GM19467 (cell line): Measurements from ENCODE around the gene KRTAP10-2.
"Not testable (repeated sequence)": the region's sequence is repeated elsewhere in the genome, so short reads cannot be mapped to it uniquely, and the experiment has no call there.

Experiments used
- ATAC-seq: cut with Tn5 transposase; IDR thresholded peaks from one replicate; pipeline ENCODE4 v1.9.1; 2021; ENCODE audit warnings: mild to moderate bottlenecking, moderate library complexity; ENCODE audit not compliant: unreplicated experiment

KRTAP10-2 gene

GRCh38 chr21:44568261-44568660 lies 17.0 kb upstream of the KRTAP10-2 start:
- no peak for ATAC-seq

DNA sequence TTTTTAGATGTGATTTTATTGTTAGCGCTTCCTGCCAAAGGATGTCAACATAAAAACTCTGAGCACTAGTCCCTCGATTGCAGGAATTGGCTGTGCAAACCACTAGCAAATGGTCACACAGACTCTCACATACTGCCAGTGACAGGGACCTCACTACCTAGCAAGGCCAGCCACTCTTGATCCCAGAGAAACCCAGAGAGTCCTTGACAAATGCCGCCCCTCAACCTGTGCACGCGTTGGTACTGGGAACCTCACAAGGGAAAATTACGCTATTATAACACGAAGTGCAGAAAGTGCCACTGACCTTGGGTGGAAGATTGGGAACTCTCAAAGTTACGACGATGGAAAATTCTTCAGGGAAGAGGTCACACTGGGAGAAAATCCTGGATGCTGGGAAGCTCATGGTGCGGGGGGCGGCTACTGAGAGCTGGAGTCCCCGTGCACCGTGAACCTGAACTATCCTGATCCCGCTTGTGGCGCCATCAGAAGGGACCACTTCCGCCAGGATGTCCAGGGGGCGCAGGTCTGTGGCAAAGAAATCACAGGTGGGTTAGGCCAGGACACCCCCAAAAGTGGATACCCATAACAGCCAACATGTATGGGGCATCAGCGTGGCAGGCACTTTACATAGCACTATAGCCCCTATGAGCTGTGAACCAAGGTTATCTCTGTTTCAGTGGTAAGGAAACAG lies 16.3 kb upstream of the KRTAP10-2 start:
- no peak for ATAC-seq

DNA sequence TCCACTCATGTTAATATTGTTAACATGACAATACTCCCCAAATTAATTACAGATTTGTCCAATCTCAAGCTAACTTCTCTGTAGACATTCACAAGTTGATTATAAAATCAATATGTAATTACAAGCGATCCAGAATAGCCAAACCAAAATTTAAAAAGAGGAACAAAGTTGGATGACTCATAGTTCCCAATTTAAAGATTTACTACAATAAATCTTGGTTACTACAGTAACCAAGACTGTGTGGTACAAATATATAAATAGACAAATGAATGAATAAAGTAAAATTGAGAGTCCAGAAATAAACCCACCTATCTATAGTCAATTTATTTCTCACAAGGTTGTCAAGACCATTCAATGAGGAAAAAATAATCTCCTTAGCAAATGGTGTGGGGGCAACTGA lies 15.1 kb upstream of the KRTAP10-2 start:
- ATAC-seq, result no peak

- ATAC-seq, result no peak
Measured at GRCh38 chr21:44564886-44565598, 13.7 kb upstream of the KRTAP10-2 start.

DNA sequence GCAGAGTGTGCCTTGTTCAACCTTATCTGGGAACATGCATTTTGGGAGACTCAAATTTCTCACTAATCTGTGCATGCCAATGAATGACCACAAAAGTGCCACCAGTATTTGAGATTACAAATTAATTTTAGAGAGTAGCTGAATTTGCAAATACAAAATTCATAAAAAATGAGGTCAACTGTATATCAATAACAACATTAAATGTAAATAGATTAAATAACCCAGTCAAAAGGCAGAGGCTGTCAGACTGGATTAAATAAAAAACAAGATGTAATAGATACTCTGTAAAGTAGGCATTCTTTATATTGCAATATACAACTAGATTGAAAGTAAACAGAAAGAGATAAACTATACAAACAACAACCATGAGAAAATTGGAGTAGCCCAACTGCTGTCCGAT lies 12.8 kb upstream of the KRTAP10-2 start:
- ATAC-seq, result no peak

GRCh38 chr21:44558695-44559094 lies 7.4 kb upstream of the KRTAP10-2 start, which contains the start of gene KRTAP10-3:
Gene KRTAP10-3 (minus strand): TSS chr21:44558795. CDS start chr21:44558715, 80 bp downstream.
- ATAC-seq, result no peak

- not testable (repeated sequence) for ATAC-seq
Measured at GRCh38 chr21:44558329-44558675, 7.0 kb upstream of the KRTAP10-2 start.

- no peak for ATAC-seq
Measured at GRCh38 chr21:44557491-44558328, 6.4 kb upstream of the KRTAP10-2 start.

GRCh38 chr21:44556879-44557278 lies 5.6 kb upstream of the KRTAP10-2 start:
- ATAC-seq, result no peak

DNA sequence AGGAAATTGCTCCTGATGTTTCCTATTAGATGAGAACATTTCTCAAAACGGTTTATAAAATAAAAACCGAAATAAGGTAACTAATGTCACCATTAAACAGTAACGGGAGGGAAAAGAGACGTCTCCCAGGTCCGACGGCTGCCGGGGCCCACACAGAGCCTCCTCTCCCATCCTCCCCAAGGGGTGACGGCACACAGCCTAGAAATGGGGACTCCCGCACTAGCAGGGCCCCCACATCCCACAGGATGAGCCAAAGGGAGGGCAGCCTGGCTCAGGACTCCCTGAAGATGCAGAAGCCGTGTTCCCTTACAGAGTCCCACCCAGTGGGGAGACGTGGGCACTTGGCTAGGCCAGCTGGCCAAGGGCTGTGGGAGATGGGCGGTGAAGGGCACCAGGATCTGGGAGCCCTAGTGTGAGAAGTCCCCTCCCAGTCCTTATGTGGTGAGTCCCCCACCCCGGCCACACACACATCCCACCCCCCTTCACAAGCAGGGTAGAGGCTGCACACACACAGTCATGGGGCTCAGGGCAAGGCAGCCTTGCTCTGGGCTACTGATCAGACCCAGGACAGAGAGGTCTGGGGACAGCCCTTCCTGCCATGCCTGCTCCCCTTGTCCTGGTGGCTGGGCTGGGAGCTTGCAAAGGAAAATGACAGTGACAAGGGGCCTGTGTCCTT lies 4.0 kb upstream of the KRTAP10-2 start:
- no peak for ATAC-seq

GRCh38 chr21:44552681-44553080 lies 1.4 kb upstream of the KRTAP10-2 start:
- no peak for ATAC-seq

GRCh38 chr21:44552136-44552535 lies 831 bp upstream of the KRTAP10-2 start:
- no peak for ATAC-seq

DNA sequence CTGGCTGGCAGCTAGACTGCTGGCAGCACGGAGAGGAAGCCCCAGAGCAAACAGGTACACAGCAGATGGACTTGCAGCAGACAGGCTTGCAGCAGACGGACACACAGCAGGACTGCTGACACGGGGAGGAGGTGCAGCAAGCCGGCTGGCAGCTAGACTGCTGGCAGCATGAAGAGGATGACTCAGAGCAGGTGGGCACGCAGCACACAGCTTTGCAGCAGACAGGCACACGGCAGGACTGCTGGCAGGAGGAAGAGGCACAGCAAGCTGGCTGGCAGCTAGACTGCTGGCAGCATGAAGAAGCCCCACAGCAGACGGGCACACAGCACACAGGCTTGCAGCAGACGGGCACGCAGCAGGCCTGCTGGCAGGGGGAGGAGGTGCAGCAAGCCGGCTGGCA lies 498 bp downstream of the KRTAP10-2 start:
- no peak for ATAC-seq

GRCh38 chr21:44550285-44550684 lies 1.0 kb downstream of the KRTAP10-2 start:
- ATAC-seq, result not testable (repeated sequence)

GRCh38 chr21:44549525-44550211 lies 1.6 kb downstream of the KRTAP10-2 start:
- ATAC-seq, result no peak

DNA sequence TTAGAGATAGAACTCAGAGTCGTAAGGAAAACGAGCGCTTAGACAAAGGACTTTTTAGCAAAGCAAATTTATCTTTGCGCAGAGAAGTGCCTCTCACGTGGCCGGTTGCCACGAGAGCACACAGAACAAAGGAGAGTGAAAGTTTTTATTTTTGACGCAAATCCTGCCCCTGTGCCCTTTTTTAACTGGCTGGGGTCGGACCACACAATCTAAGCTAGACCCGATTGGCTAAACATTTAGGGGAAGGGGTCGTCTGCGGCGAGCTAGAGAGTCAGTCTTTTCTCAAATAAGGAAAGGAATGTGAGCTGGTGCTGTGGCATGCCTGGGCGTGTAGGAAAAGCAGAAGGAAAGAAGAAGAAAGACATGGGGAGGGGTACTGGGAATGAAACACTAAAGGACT lies 2.4 kb downstream of the KRTAP10-2 start:
- no peak for ATAC-seq

DNA sequence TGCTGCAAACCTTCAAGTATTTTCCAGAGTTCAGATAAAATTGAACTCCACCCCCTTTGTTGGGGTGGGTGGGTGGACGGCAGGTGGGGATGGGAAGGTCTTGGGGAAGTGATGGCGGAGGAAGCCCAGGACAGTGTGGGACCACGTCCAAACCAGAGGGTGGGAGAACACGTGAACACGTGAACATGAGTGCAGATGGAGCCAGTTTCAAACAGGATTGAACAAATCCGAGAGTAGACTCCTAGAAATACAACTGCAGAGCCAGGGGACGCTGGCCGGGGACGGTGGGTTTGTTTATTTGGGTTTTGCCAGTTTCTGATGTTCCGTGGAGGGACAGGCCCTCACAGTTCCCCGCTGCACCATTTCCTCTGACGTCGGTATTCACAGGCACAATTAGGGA lies 2.9 kb downstream of the KRTAP10-2 start:
- no peak for ATAC-seq

DNA sequence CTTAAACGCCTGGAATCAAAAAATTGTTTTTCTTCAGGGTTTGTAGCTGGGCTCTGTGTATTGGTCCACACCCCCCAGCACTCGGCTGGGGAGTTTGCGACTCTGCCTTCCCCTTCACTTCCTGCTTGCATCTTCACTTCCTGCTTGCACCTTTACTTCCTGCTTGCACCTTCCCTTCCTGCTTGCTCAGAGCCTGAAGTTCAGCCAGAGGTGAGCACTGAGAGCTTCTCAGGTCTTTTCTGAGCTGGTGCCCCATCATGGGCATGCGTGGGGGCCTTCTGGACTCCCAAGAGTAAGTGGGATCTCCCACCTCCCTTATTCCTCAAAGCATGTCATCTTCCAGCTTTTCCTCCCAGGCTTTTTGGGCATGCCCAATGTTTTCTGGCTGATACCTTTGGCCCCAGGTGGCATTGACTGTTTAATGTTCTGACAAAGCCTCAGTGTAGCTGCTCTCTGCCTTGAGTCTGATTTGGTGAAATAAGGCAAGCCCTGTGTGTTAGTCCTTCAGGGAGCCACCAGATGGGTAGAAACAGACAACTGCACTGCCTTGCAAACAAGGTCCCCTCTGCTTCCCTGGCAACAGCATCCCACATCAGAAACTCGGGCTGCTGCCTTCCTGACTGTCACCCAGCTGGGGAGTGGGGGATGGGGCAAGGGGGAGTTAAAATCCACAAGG lies 3.5 kb downstream of the KRTAP10-2 start:
- ATAC-seq, result no peak

DNA sequence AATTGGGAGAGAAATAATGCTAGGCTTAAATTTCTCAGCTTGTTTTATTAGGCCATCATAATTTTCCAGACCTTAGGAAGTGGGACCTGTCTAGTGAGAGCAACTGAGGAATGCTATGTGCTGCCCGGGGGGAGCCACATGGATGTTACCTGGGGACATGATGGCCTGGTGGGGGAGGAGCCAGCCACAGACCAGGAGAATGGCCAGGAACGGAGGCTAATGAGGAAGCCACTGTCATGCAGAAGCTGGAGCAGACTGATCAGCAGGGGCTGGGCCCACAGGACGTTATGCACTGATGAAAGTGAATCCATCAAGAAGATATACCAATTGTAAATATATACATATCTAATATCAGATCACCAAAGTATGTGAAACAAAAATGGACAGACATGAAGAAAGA lies 6.7 kb downstream of the KRTAP10-2 start:
- ATAC-seq, result no peak

DNA sequence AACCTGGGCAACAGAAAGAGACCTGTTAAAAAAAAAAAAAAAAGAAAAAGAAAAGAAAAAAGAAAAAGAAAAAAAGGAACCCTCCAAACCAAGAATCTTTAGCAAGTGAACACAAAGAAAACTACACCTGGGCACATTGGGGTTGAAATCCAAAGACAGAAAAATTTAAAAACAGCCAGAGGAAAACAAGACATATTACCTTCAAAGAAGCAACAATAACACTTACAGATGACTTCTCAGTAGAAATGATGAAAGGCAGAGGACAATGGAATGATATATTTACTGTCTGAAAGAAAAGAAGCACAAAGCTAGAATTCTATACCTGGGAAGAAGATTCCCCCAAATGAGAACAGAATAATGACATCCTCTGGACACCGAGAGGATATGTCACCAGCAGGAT lies 8.6 kb downstream of the KRTAP10-2 start:
- no peak for ATAC-seq
